Activated T-cell treated with anti-CD3 and anti-CD28 coated beads for 4 hours (primary cell): ENCODE measurements around the gene NLGN4X.

Experiments
- DNase-seq: peaks from one replicate; pipeline ENCODE4 v3.0.0-alpha.2; 2020

NLGN4X gene

DNA sequence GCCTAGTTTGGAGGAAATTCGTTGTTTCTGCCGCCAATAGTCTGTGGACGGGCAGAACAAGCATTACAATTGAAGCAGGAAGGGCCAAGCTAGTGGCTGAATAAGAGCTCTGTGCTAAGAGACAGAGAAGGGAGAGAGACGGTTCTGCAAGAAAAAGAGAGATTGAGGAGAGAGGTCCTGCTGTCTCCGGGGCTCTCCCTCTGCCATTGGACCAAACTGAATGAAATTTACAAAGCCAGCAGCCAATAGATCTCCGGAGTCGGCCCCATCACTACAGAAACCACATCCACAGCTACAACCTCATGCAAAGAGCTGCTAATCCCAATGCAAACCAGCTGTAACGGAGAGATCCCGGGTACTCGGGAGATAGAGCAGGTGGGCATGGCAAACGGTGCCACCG lies at the start of gene NLGN4X:
Gene NLGN4X (minus strand): TSS at position 148 of the 400 bp plus-strand sequence. CDS start 77,401 bp downstream, outside the sequence.
- no peak for DNase-seq

DNA sequence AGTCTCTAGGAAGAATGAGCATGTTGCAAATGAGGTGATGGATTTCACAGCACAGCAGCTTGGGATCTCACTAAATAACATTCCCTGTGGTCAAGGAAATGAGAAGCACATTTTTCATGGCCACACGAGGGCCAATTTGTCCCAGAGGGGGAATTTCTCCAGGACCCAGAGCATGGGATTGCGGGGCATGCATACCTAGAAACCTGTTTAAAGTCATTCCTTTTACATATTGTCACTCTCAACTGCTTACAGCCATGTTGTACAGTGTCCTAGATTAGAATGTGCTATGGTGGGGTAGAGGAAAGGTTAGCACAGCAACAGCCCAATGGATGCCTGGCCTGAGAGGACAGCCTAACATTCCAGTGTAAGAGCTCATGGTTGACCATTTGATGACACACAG lies 37.4 kb upstream of the NLGN4X start:
- DNase-seq, result no peak

DNA sequence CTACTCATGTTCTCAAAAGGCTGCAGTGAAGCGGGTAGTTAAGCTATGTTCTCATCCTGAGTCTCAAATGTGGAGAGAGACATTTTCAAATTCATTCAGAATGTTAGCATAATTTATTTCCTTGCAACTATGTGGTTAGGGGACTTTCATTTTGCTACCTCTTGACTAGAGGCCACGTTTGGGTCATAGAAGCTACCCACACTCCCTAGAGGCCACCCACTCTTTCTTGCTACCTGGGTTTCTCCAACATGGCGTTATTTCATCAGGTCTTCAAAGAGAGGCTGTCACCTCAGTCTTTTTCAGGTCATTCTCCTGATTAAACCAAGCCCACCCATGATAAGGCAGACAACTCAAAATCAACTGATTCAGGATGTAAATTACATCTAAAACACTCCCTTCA lies 34.3 kb upstream of the NLGN4X start:
- no peak for DNase-seq

DNA sequence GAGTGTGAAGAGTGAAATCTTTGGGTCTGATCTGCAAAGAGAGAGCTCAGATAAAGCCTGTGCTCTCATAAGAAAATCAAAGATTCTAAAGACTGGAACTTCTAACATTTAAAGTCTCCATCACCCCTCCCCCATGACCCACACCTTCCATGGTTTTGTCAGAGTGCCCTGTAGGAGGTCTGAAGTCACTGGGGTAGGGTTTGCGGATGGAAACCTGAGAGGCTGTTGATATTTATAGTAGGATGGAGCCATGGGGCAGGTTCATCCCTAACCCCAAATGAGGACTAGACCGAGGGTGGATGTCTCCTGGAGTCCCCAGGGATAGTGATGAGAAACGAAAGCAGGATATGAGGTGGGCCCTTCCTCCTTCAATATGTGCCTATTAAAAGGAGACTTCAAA lies 28.4 kb upstream of the NLGN4X start:
- DNase-seq, result no peak

DNA sequence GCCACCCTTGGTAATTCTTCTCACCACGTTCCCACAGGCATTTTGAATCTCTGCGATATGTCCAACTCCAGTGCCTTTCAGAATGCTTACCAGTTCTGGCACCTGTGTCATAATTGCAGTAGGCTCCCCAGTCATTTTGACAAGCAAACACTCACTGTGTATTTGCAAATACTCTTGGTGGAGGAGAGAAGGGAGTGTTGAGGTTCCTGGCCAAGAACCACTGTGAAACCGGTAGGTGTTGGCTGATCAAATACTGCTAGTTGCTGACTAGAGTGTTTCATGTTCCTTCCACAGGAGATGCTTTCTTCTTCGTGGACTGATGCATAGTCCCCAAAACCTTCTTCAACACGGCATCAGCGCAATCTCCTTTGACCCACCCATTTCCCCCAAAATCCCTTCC lies 16.0 kb upstream of the NLGN4X start:
- no peak for DNase-seq

DNA sequence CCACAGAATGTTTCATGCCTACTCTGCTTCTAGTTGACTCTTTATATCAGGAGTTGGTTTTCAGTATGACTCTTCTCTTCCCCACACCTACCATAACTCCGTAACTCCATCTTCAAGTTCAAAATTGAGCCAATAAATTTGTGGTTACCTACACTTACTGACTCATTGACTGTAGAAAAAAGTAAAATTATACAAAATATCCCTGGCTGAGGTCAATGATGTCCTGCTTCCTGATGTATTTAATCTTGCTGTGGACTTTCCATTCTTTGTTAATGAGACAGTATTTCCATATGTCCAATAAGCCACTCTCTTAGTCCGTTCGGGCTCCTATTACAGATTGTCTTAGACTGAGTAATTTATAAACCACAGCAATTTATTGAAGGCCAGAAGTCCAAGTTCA lies 9.9 kb upstream of the NLGN4X start:
- no peak for DNase-seq

DNA sequence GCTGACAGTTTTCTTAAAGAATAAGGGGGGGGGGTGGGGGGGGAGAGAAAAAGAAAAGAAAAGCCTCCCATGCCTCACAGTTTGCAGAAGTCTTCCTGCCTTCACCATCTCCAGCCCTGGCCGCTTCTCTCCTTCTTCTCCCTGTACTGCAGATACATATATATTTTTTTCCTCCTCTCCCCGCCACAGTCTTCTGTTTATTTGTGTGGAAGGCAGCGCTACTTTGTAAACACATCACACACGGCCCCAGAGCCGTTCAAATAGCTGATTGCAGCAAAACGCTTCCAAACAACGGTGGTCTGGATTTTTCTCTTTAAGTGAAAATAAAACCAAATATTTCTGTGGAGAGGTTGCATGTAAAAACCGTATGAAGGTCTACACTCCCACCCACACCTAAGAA lies 732 bp downstream of the NLGN4X start:
- DNase-seq, result no peak

DNA sequence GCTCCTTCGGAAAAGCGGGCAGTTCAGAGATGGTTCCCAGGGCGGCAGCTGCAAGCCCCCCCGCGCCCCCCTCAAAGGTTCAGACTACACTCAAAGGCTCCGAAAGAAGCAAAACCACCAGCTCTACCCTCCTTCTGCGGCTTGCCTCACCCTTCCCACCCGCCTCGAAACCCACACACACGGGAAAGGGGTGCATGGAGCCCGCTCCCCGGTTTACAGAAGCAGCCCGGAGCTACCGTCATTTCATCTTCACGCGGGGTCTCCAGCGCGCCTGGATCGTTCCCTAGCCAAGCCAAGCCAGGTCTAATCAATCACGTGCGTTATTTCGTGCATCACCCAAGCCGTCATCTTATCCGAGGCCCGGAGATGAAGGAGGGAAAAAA lies 1.2 kb downstream of the NLGN4X start:
- no peak for DNase-seq

DNA sequence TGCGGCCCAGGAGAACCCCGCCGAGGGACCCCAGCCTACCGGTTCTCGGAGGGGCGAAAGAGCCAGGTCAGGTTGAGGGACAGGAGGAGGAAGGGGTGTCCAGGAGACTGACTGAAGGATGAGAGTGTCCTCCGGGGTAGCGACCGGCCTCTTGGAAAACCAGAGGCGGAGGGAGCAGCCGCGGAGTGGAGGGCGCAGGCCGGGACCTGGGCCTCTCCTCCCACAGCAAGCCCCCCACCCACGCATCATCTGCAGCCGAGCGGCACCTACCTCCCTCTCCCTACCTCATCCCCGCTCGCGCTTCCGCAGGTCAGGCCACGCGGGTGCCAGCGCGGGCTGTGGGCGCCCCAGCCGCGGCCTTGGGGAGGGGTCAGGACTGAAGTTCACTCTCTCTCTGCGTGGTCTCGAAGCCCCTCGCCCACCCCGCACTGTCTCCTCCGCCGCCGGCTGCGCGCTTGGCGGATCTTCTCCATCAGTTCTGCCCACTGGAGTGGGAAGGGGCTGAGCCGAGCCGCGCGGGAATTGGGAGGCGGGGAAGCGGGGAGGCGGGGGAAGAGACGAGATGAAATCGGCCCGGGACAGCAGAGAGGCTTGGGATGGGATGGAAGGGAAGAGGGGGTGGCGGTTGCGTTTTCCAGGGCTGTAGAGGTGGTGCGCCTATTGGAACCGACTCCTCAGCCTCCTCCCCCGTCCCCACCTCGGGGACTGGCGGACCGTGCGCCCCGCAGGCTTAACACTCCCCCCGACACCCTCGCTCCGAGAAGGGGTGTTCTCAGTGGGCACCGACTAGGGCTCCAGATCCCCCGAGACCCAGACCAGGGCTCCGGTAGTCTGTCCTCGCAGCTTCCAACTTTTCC lies 1.8 kb downstream of the NLGN4X start:
- no peak for DNase-seq

DNA sequence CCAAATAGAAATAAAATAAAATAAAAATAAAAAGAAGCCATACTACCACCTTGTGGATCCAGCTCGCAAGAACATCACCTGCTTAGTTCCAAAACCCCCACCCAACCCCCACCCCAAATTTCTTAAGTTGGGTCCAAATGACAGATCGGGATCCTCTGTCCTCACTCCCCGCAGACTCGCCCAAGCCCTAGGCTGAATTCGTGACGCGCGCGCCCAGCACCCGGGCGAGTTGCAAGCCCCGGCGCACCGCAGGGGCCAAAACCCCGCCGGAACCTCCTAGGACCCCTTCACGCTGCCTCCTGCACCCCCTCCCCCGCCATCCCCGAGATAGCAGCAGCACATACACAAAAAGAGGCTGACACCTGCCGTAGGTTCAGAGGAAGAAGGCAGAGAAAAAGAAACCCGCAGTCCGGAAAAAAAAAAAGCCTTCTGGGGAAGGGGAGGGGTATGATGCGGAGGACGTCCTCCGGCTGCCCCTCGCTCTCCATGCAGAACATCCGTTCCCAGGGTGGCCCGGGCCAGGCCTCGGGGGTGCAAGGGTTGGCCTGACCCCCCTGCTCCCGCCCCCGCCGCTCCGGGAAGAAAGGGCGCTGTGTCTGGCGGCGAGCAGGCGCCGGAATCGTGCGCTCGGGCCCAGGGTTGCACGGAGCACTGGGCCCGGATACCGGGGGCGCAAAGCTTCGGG lies 2.6 kb downstream of the NLGN4X start:
- DNase-seq, result no peak

DNA sequence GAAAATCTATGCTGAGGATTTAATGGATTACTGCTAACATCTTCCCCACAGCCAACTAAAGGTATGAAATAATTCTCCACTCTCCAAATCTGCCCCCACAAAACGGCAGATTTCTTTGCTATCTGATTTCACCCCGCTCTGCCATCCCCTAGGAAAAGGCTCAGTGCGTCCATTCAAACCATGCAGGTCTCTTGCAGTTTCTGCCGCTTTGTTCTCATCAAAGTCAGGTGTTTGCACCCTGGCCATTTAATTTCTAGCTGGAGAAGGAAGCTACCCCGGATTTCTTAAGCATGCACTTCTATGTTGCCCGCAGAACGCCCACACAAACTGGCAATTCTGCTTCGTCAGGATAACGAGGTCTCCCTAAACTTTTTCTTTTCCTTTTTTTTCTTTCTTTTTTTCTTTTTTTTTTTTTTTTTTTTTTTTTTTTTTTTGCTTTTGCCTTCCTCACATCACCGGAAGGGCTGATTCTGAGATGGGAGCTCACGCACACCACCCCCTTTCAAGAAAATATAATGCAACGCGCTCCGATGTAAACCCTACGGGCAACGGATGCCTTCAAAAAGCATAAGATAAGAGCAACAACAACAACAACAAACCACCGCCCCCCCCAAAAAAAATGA lies 3.3 kb downstream of the NLGN4X start:
- DNase-seq, result no peak

DNA sequence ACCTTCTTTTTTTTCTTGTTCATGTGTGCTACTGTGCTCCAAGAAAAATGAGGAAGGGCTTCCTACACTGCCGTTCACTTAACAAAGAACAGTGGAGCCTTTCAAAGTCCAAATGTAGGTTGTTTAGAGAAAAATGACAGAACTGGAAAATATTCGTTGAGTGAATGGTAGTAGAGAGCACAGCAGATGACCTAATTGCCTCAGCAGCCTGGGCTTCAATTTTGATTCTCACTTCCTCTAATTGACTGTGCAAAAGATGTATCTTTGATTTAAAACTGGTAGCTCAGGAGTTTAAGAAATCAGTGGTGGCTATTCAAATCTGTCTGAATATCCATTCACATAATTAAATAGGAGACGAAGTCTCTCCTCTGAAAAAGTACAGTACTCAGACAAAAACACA lies 5.2 kb downstream of the NLGN4X start:
- DNase-seq, result no peak

DNA sequence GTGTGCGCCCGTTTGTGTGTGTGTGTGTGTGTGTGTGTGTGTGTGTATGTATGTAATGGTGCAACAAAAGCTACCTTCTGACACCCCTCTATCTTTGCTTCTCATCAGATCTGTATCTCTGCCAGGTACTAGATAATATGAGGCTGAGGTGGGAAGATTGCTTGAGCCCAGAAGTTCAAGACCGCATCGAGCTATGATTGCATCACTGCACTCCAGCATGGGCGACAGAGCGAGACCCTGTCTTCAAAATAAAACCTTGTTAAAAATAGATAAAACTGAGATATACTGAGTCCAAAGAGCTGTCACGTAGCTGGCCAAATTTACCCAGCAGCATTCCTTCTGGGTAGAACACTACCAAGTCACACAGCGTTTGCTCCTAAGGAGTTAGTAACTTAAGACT lies 18.4 kb downstream of the NLGN4X start:
- DNase-seq, result no peak

DNA sequence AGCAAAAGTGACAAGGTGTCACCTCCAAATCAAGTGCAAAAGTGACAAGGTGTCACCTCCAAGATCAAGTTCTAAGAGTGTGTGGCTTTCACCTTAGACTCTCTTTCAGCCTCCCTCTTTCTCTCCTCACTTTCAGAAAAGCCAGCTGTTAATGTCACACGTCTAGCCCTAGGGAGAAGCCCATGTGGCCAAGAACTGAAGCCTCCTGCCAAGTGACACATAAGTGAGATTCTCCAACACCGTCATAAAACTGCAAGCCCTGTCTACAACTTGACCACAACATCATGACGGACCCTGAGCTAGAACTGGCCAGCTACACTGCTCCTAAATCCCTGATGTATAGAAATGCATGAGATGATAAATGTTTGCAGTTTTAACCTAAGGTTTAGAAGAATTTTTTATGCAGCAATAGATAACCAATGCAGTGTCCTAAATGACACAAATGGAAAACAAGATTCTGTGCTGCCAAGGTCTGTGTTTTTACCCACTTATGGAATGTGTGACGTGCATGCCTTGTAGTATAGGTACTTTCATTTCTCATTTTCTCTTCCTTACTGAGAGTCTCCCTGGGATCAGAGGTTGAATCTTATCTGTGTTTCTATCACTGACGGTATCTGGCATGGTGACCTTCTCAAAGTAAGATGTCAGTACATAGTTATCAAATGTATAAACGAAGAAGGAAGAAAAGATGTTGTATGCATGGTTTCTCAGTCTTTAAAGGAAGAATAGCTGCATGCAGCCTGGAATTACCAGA lies 25.0 kb downstream of the NLGN4X start:
- DNase-seq, result no peak

DNA sequence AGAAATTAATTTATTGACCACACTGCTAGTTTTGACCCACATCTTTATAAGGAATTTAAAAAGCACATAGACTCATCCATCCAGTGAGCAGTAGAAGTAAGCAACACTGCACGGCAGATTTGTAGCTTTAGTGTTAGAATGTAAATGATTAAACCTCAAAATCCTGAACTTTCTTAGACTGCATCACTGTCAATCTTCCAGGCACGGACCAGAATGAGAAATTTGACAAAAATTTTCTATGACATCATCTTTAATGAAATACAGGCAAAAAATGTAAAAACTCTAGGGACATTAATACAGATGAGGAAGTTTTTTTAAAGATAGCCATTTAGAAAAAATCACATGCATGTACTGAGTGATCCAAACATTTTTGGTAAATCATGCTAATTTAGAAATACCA lies 29.2 kb downstream of the NLGN4X start:
- no peak for DNase-seq

DNA sequence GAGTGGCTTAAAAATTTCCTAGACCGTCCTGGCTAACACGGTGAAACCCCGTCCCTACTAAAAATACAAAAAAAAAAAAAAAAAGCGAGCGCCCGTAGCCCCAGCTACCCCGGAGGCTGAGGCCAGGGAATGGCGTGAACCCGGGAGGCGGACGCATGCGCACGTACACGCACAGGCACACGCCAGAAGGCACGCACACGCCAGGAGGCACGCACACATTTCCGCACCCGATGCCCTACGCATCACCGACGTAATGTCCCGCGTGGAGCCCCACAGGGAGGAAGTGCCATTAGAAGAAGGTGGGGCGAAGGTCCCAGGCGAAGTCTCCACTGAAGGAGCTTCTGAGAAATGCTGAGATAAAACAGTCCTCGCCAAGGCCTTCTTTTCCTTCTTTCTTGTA lies 41.4 kb downstream of the NLGN4X start:
- no peak for DNase-seq

DNA sequence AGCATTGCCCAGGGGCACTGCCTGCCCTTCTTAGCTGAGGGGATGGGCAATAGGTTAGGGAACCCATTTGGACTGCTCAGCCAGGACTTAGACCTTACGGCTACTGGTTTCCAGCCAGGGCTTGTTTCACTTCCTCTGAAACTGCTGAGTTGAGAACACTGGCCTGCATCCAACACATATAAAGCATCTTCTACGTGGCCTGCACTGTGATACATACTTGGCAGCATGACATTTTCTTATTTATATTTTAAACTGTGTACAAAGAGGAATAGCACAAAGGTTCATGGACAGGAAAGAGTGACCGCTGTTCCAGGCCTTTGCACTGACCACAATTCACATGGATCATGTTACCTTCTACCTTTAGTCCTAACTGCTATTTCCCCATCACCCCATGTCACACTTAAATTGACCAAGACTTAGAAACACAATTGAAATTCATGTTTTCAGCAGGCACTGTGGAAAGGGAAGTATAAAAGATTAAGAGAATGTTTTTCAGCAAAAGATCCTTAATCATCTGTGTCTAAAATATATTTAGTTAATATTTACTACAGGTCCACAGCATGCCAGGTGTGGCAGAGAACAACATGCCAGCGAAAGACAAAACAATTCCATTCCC lies 43.7 kb downstream of the NLGN4X start:
- no peak for DNase-seq

DNA sequence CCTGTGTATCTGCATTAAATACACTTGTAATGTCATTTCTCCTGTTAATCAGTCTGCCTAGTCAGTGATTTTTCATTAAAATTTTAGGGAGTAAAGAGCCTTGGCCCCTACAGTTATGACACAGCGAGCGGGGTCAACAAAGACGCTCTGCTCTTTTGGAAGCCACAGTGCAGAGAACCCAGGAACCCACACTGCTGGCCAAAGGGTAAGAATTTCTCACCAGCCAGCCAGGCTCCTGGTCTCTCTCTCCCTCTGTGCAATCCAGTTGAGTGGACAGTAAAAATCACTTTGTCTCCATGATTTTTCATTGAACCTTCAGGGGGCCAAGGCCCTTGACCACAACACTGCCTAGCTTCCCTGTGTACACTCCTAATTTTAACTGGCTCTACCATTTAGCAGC lies 52.8 kb downstream of the NLGN4X start:
- DNase-seq, result no peak

DNA sequence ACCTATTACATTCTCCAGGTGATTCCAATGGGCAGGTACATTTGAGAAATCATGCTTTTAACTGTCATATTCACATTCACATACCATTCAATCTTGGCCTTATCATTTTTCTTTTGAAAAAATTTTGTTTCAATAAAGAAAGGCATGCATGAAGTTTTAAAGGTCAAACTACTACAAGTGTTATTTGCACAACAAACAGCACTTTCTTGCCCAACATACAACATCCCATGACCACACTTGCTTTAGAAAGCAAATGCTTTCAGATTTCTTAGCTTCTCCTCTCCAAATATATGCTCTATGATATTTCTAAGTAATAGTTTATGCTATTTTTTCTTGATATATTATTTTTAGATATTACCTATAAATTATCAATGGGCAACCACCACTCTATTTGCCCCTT lies 58.2 kb downstream of the NLGN4X start:
- DNase-seq, result no peak

DNA sequence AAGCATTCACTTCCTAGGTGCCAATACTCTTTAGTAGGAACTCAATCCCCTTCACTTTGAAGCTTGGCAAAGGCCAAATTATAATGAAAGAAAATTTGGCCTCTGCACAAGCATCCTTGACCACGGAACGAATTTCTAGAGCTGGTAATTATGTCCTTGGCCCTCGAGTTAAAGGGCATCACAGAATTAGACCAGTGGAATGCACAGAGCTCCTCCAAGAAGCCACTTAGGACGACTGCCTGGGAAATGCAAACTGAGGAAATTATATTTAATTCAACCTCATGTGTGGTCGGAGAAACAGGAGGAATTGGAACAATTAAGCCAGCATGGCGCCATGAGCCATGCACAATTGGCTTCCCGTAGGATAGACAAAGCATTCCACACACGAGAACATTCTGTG lies 59.3 kb downstream of the NLGN4X start:
- DNase-seq, result no peak

DNA sequence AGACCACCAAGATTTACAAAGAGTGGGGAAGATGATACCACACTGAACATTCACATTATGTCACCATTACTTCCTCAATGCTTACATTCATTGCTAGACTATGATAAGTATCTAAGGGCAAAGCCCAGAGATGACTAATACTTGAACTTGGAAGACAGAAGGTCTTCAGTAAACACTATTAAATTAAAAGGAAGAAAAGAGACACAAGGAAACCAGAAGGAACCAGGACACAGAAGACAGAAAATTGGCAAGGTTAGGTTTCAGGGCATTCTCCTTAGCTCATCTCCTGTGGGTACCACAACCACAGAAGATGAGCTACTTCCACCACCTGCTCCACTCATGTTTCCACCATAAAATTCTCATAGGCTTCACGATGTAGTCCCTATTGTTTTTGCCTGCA lies 64.9 kb downstream of the NLGN4X start:
- DNase-seq, result no peak

DNA sequence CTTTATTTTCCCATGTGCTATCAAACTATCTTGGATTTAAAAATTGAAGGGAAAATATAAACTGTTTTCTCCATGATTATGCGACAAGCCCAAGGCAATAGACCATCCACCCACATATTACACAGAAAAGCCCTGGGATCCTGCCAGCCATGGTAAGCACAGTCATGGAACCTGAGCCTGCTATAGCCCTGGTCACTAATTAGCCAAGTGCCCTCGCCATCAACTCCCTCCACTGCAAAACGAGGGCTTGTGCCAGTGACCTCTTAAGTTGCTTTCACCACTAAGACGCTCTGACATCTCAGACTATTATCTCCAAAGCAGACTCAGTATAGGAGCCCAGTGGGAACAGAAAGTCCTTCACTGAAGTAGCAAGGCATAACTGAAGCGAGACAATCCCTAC lies 69.2 kb downstream of the NLGN4X start:
- DNase-seq, result no peak

DNA sequence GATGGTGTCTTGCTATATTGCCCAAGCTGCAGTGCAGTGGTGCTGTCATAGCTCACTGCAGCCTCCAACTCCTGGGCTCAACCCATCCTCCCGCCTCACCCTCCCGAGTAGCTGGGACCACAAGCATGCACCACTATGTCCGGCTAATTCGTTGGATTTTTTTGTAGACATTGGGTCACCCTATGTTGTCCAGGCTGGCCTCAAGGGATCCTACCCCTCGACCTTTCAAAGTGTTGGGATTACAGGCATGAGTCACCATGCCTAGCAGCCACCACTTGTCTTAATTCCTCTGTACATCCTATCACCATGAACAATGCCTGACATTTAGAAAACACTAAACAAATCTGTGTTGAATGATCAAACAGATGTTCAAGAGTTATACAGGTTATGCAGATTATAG lies 76.7 kb downstream of the NLGN4X start:
- no peak for DNase-seq
